Measurements from ENCODE around the gene ADAM22.

The ADAM22 gene

DNA sequence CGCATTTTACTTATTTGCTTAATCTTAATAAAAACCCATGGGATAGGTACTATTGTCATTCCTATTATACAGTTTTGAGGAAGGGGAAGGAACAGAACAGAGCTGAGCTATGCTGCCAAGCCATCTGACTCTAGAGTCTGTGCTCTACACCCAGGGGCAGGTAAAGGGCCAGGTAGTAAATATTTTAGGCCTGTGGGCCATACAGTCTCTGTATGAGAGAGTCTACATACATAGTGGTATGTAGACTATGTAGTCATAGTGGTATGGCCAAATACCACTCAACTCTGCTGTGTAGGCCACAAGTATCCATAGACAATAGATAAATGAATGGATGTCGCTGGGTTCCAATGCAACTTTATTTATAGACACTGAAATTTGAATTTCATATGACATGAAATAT, 289.2 kb downstream of the ADAM22 start:
- in situ Hi-C loops (cut with HindIII; ENCODE audit: low sequenced_read_pairs): no loop called here
- TF ChIP-seq, protein P1, sequence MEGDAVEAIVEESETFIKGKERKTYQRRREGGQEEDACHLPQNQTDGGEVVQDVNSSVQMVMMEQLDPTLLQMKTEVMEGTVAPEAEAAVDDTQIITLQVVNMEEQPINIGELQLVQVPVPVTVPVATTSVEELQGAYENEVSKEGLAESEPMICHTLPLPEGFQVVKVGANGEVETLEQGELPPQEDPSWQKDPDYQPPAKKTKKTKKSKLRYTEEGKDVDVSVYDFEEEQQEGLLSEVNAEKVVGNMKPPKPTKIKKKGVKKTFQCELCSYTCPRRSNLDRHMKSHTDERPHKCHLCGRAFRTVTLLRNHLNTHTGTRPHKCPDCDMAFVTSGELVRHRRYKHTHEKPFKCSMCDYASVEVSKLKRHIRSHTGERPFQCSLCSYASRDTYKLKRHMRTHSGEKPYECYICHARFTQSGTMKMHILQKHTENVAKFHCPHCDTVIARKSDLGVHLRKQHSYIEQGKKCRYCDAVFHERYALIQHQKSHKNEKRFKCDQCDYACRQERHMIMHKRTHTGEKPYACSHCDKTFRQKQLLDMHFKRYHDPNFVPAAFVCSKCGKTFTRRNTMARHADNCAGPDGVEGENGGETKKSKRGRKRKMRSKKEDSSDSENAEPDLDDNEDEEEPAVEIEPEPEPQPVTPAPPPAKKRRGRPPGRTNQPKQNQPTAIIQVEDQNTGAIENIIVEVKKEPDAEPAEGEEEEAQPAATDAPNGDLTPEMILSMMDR (IDR thresholded peaks at IDR 0.05; ENCODE audit: low read depth, low read length): no peak
- no peak for DNase-seq (ENCODE audit: low read depth, low spot score)
- no peak overlapping the region for H3K4me3 ChIP-seq (ENCODE audit: low read depth, low read length)

DNA sequence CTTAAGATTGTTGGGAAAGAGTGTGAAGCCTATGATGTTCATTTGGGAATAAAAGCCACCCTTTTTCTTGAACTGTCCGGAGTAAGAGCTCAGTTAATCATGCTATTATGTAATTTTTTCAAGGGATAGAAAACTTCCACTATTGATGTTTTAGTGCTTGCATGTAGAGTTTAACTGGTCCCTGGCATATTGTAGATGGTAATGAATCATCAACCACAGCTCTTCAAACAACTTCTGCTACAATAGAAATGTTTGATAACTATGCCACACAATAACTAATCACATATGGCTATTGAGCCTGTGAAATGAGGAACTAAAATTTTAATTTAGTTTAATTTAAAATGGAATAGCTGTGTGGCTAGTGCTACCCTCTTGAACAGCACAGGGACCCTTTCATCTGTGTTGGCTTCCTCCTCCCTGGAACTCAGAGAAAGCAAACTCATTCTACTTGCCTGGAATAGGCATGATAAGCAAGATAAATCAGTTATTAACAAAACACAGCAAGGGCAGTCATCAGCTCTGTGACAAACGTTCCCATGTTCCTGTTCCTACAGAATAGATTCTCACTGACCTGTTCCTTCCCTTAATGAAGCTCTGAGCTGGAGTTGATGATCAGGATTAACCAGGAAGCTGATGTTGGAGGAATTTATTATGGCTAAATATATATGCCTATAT, 290.7 kb downstream of the ADAM22 start:
- in situ Hi-C loops (cut with HindIII; ENCODE audit: low sequenced_read_pairs): no loop called here
- H3K4me3 ChIP-seq (ENCODE audit: low read depth, low read length): no peak overlapping the region
- TF ChIP-seq, protein P1 (IDR thresholded peaks at IDR 0.05; ENCODE audit: low read depth, low read length): no peak
- DNase-seq (ENCODE audit: low read depth, low spot score): peak; percentile 43

DNA sequence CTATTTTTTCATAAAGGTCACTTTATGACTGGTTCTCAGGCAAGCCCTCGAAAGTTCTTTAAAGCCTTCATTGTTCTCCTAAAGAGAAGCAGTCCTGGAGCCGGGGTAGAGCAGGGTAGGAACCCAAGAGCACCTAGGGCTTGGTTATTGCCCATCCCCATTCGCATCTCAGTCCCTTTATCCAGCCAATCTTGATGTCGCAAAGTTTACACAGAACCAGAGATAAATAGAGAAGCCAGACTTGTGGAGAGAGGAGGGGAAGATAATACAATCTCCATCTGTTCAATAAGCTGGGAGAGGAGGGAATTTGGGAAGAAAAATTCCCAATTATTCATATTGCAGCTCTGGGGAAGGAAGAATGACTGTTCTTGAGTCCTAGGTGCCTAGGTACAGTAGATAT, 292.1 kb downstream of the ADAM22 start:
- H3K4me3 ChIP-seq (ENCODE audit: low read depth, low read length): no peak overlapping the region
- in situ Hi-C loops (cut with HindIII; ENCODE audit: low sequenced_read_pairs): no loop called here
- TF ChIP-seq, protein P1 (IDR thresholded peaks at IDR 0.05; ENCODE audit: low read depth, low read length): no peak
- DNase-seq (ENCODE audit: low read depth, low spot score): no peak

DNA sequence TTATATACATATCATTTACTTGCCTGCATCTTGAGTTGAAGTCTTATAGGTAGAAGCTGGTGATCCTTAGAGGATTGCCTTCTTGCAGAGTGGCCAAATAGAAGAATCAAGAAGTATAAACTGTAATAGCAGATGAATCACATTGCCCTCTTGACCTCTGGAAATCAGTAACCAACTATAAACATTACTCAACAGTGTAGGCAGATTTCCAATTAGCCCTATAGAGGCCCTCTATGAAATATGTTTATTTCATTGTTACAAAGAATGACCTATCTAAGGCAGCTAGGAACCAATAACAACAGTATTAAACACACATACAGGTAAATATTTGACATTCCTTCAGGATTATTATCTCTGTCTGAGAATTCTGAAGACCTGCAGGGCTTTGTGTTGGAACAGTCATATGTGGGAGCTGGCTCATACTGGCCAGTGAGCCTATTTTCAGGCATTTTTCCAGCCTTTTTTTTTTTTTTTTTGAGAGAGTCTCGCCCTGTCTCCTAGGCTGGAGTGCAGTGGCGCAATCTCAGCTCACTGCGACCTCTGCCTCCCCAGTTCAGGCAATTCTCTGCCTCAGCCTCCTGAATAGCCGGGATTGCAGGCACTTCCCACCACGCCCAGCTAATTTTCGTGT, 292.9 kb downstream of the ADAM22 start:
- in situ Hi-C loops (cut with HindIII; ENCODE audit: low sequenced_read_pairs): no loop called here
- peak; percentile 62 for DNase-seq (ENCODE audit: low read depth, low spot score)

DNA sequence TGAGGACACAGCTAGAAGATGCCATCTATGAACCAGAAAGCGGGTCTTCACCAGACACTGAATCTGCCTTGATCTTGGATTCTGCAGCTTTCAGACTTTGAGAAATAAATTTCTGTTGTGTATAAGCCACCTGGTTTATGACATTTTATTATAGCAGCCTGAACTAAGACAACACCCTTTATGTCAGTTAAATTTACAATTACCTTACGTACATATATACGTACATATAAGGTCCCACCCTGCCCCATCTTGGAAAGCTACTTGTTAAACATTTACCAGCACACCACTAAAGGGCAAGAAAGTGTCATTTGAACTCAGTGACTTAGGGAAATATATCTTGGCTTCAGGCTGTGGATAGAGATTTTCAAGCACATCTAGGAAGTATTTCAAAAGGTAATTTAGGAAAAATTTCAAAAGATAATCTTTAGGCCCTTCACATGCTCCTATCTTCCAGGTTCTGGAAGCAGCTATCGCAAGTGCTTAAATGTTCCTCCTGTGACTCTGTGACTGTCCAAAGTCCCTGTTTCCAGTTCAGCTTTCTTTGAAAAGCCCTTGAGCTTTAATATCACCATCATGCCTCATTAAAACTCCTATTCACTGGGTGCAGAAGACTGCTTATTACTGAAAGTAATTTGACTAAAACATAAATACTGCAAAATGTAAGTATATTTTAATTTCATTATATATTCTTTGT, 295.4 kb downstream of the ADAM22 start:
- no peak overlapping the region for H3K4me3 ChIP-seq (ENCODE audit: low read depth, low read length)
- TF ChIP-seq, protein P1 (IDR thresholded peaks at IDR 0.05; ENCODE audit: low read depth, low read length): no peak
- DNase-seq (ENCODE audit: low read depth, low spot score): no peak
- in situ Hi-C loops (cut with HindIII; ENCODE audit: low sequenced_read_pairs): no loop called here

More for the DNA sequence above, 292.9 kb downstream of the ADAM22 start:
- no peak overlapping the region for H3K4me3 ChIP-seq (ENCODE audit: low read depth, low read length)
- TF ChIP-seq, protein P1 (IDR thresholded peaks at IDR 0.05; ENCODE audit: low read depth, low read length): no peak

DNA sequence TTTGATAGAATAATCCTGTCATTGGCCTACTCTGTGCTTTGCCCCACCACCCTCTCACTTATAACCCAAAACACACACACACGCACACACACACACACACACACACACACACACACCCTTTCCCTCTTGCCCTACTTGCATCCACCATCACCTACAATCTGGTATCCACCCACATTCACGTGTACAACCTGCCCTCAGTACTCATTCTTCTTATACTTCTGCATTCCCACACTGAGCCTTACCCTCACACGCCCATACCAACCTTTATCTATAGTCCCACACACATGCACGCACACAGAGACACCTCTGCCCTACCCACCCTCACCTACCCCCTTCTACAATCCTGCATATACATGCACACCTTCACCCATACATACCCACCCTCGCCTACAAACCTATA, 296.6 kb downstream of the ADAM22 start:
- H3K4me3 ChIP-seq (ENCODE audit: low read depth, low read length): no peak overlapping the region
- in situ Hi-C loops (cut with HindIII; ENCODE audit: low sequenced_read_pairs): no loop called here
- no peak for DNase-seq (ENCODE audit: low read depth, low spot score)
- TF ChIP-seq, protein P1 (IDR thresholded peaks at IDR 0.05; ENCODE audit: low read depth, low read length): no peak
